Activated T-helper 1 cell treated with anti-CD3 and anti-CD28 coated beads, Interleukin-12 subunit alpha, Interleukin-12 subunit beta, Interleukin-2, Interleukin-4 antibody, amounts not matched to agents 30 ng/mL and 10 ng/mL and 1 ng/mL, durations not matched to agents 14 hours and 24 hours and 36 hours (primary cell): ENCODE measurements around the gene CFAP69. TPM values are rescaled to one million over a fixed set of nuclear protein-coding genes. Genes with fewer than 3 reads are reported as not detected.

Source experiments
- DNase-seq: peaks from one replicate; pipeline ENCODE4 v3.0.0; 2021; ENCODE audit warnings: low spot score
- H3K27ac Mint-ChIP-seq: one replicate; pipeline ENCODE4 v1.8.0; 2021; ENCODE audit warnings: mild to moderate bottlenecking, mixed read lengths
- H3K27me3 Mint-ChIP-seq: one replicate; pipeline ENCODE4 v1.8.0; 2022; ENCODE audit warnings: mild to moderate bottlenecking, moderate library complexity, mixed read lengths; ENCODE audit not compliant: insufficient read depth
- H3K36me3 Mint-ChIP-seq: one replicate; pipeline ENCODE4 v1.8.0; 2021; ENCODE audit warnings: low read depth, mixed read lengths
- H3K4me1 Mint-ChIP-seq: one replicate; pipeline ENCODE4 v1.8.0; 2021; ENCODE audit warnings: low read depth, mixed read lengths
- H3K4me3 Mint-ChIP-seq: one replicate; pipeline ENCODE4 v1.8.0; 2021; ENCODE audit warnings: mild to moderate bottlenecking, moderate library complexity, mixed read lengths
- H3K9me3 Mint-ChIP-seq: one replicate; pipeline ENCODE4 v1.8.0; 2021; ENCODE audit warnings: mixed read lengths
- intact Hi-C: fragments of 100-400 bp; cut with micrococcal nuclease; formaldehyde crosslinking; loops from one replicate; pipeline ENCODE4 v1.15.1; 2024
- total RNA-seq: library from RNA; stranded (reverse); gene quantifications from 2 replicates; pipeline ENCODE4 v1.2.3, GENCODE V29; 2022

The CFAP69 gene
- total RNA-seq, 1 donor from 2014 or later = not detected

GRCh38 chr7:90262438-90262837 is 17.5 kb downstream of the CFAP69 start:
- Mint-ChIP-seq H3K4me1 (no peaks in the 10 kb centered on the region), H3K9me3 (no peaks in the 10 kb centered on the region), H3K27ac (no peak overlapping the region), H3K27me3 (peaks cover 11% of the 10 kb centered on the region), H3K4me3 (no peak overlapping the region), H3K36me3 (no peaks in the 10 kb centered on the region)
- intact Hi-C loops = loop anchor here (1.0 to 2.0 kb wide), 2 partner anchors 14 to 163 kb away; no protein-coding TSS in a partner anchor
- DNase-seq = no peak

- Mint-ChIP-seq H3K36me3 (no peaks in the 10 kb centered on the region), H3K27me3 (peaks cover 13% of the 10 kb centered on the region), H3K27ac (no peak overlapping the region), H3K4me3 (no peak overlapping the region), H3K9me3 (no peaks in the 10 kb centered on the region), H3K4me1 (no peaks in the 10 kb centered on the region)
- intact Hi-C loops = no loop called here
- no peak for DNase-seq
Measured at GRCh38 chr7:90266808-90267207, 21.8 kb downstream of the CFAP69 start.

- Mint-ChIP-seq H3K4me3 (no peak overlapping the region), H3K27me3 (peaks cover 13% of the 10 kb centered on the region), H3K27ac (no peak overlapping the region), H3K36me3 (no peaks in the 10 kb centered on the region), H3K9me3 (no peaks in the 10 kb centered on the region), H3K4me1 (no peaks in the 10 kb centered on the region)
- intact Hi-C loops = no loop called here
- no peak for DNase-seq
Measured at GRCh38 chr7:90267263-90267858, 22.4 kb downstream of the CFAP69 start.

- intact Hi-C loops = no loop called here
- H3K27ac Mint-ChIP-seq = no peak overlapping the region
- no peak for DNase-seq
- H3K4me1 Mint-ChIP-seq = no peaks in the 10 kb centered on the region
- peaks cover 13% of the 10 kb centered on the region for H3K27me3 Mint-ChIP-seq
- no peaks in the 10 kb centered on the region for H3K36me3 Mint-ChIP-seq
- H3K4me3 Mint-ChIP-seq = no peak overlapping the region
- no peaks in the 10 kb centered on the region for H3K9me3 Mint-ChIP-seq
Measured at GRCh38 chr7:90269163-90269562, 24.2 kb downstream of the CFAP69 start.

- peaks cover 12% of the 10 kb centered on the region for H3K27me3 Mint-ChIP-seq
- no peaks in the 10 kb centered on the region for H3K36me3 Mint-ChIP-seq
- DNase-seq = no peak
- intact Hi-C loops = no loop called here
- H3K4me1 Mint-ChIP-seq = no peaks in the 10 kb centered on the region
- H3K4me3 Mint-ChIP-seq = no peak overlapping the region
- H3K9me3 Mint-ChIP-seq = no peaks in the 10 kb centered on the region
- no peak overlapping the region for H3K27ac Mint-ChIP-seq
Measured at GRCh38 chr7:90270431-90271178, 25.6 kb downstream of the CFAP69 start.

- peaks cover 11% of the 10 kb centered on the region for H3K27me3 Mint-ChIP-seq
- no peak overlapping the region for H3K27ac Mint-ChIP-seq
- H3K9me3 Mint-ChIP-seq = no peaks in the 10 kb centered on the region
- intact Hi-C loops = no loop called here
- no peaks in the 10 kb centered on the region for H3K36me3 Mint-ChIP-seq
- DNase-seq = no peak
- no peaks in the 10 kb centered on the region for H3K4me1 Mint-ChIP-seq
- H3K4me3 Mint-ChIP-seq = no peak overlapping the region
Measured at GRCh38 chr7:90271753-90272152, 26.8 kb downstream of the CFAP69 start.

GRCh38 chr7:90272242-90272641 is 27.3 kb downstream of the CFAP69 start:
- Mint-ChIP-seq H3K27me3 (peaks cover 14% of the 10 kb centered on the region), H3K27ac (no peak overlapping the region), H3K4me3 (no peak overlapping the region), H3K4me1 (no peaks in the 10 kb centered on the region), H3K36me3 (no peaks in the 10 kb centered on the region), H3K9me3 (no peaks in the 10 kb centered on the region)
- intact Hi-C loops = no loop called here
- no peak for DNase-seq

GRCh38 chr7:90274161-90274560 is 29.2 kb downstream of the CFAP69 start:
- peaks cover 9% of the 10 kb centered on the region for H3K27me3 Mint-ChIP-seq
- no peaks in the 10 kb centered on the region for H3K36me3 Mint-ChIP-seq
- no peaks in the 10 kb centered on the region for H3K4me1 Mint-ChIP-seq
- DNase-seq = no peak
- no peaks in the 10 kb centered on the region for H3K9me3 Mint-ChIP-seq
- intact Hi-C loops = no loop called here
- no peak overlapping the region for H3K4me3 Mint-ChIP-seq
- H3K27ac Mint-ChIP-seq = no peak overlapping the region

GRCh38 chr7:90276033-90276728 is 31.2 kb downstream of the CFAP69 start:
- no peak for DNase-seq
- peaks cover 13% of the 10 kb centered on the region for H3K27me3 Mint-ChIP-seq
- no peak overlapping the region for H3K27ac Mint-ChIP-seq
- H3K9me3 Mint-ChIP-seq = no peaks in the 10 kb centered on the region
- no peaks in the 10 kb centered on the region for H3K4me1 Mint-ChIP-seq
- no peaks in the 10 kb centered on the region for H3K36me3 Mint-ChIP-seq
- intact Hi-C loops = no loop called here
- no peak overlapping the region for H3K4me3 Mint-ChIP-seq

- Mint-ChIP-seq H3K36me3 (no peaks in the 10 kb centered on the region), H3K27ac (no peak overlapping the region), H3K9me3 (no peaks in the 10 kb centered on the region), H3K27me3 (no peaks in the 10 kb centered on the region), H3K4me3 (no peak overlapping the region), H3K4me1 (peaks cover 7% of the 10 kb centered on the region)
- intact Hi-C loops = no loop called here
- DNase-seq = no peak
Measured at GRCh38 chr7:90288154-90288553, 43.2 kb downstream of the CFAP69 start.

GRCh38 chr7:90290244-90291113 is 45.5 kb downstream of the CFAP69 start:
- Mint-ChIP-seq H3K9me3 (peaks cover 4% of the 10 kb centered on the region), H3K4me3 (no peak overlapping the region), H3K36me3 (no peaks in the 10 kb centered on the region), H3K4me1 (peaks cover 4% of the 10 kb centered on the region), H3K27ac (no peak overlapping the region), H3K27me3 (no peaks in the 10 kb centered on the region)
- no peak for DNase-seq
- intact Hi-C loops = no loop called here

- Mint-ChIP-seq H3K4me3 (no peak overlapping the region), H3K9me3 (peaks cover 2% of the 10 kb centered on the region), H3K36me3 (no peaks in the 10 kb centered on the region), H3K27me3 (peaks cover 2% of the 10 kb centered on the region), H3K27ac (no peak overlapping the region), H3K4me1 (no peaks in the 10 kb centered on the region)
- no peak for DNase-seq
- intact Hi-C loops = loop anchor here (1.0 to 2.0 kb wide), 2 partner anchors 128 to 144 kb away; partner anchors contain the start of gene STEAP1
Measured at GRCh38 chr7:90298145-90299038, 53.4 kb downstream of the CFAP69 start.
